Choroid plexus epithelial cell (primary cell): ENCODE data around the gene TMEM244.
A peak's percentile ranks its signal among the peaks of the same experiment; 100 is the strongest.

ENCODE experiments used
- DNase-seq: peaks from one replicate; pipeline ENCODE4 v3.0.0-alpha.2; 2010; ENCODE audit warnings: low read depth
- H3K4me3 ChIP-seq: 2 replicates; pipeline ENCODE4 v1.5.1; 2011; ENCODE audit warnings: low read depth, mild to moderate bottlenecking, control low read depth, low read length, moderate library complexity
- CTCF ChIP-seq: conservative IDR thresholded peaks from 2 replicates; pipeline ENCODE4 v1.5.1; 2011; ENCODE audit warnings: low read depth, mild to moderate bottlenecking, control low read depth, inconsistent platforms, low read length, moderate library complexity

The TMEM244 gene

GRCh38 chr6:129895692-129896091 is 34.6 kb upstream of the TMEM244 start:
- peak; percentile 31 for DNase-seq
- H3K4me3 ChIP-seq, result no peak overlapping the region
- TF ChIP-seq CTCF, result no peak

- TF ChIP-seq CTCF, result no peak
- no peak for DNase-seq
- H3K4me3 ChIP-seq, result no peak overlapping the region
Observed at GRCh38 chr6:129894921-129895320, 33.8 kb upstream of the TMEM244 start.

GRCh38 chr6:129893640-129894039 is 32.5 kb upstream of the TMEM244 start:
- TF ChIP-seq CTCF, result peak; percentile 43
- DNase-seq, result peak; percentile 69
- H3K4me3 ChIP-seq, result no peak overlapping the region

GRCh38 chr6:129890701-129891100 is 29.6 kb upstream of the TMEM244 start:
- peak; percentile 18 for DNase-seq
- H3K4me3 ChIP-seq, result no peak overlapping the region
- TF ChIP-seq CTCF, result no peak

GRCh38 chr6:129890164-129890563 is 29.0 kb upstream of the TMEM244 start:
- no peak overlapping the region for H3K4me3 ChIP-seq
- DNase-seq, result peak; percentile 44
- no peak for TF ChIP-seq CTCF

- peak; percentile 77 for DNase-seq
- H3K4me3 ChIP-seq, result no peak overlapping the region
- no peak for TF ChIP-seq CTCF
Observed at GRCh38 chr6:129889580-129889979, 28.5 kb upstream of the TMEM244 start.

GRCh38 chr6:129886401-129887155 is 25.5 kb upstream of the TMEM244 start:
- TF ChIP-seq CTCF, result no peak
- no peak overlapping the region for H3K4me3 ChIP-seq
- no peak for DNase-seq
